Putamen (tissue), 1 donor: Measurements from ENCODE around the gene NDUFS6.
A peak's percentile ranks its signal among the peaks of the same experiment; 100 is the strongest.

ENCODE experiments used
- DNase-seq: peaks from one replicate; pipeline ENCODE4 v3.0.0-alpha.2; 2016; ENCODE audit warnings: low spot score

The NDUFS6 gene

GRCh38 chr5:1801222-1801966, at the start of gene NDUFS6:
Gene NDUFS6, plus strand, starts transcription at chr5:1801407. Its CDS starts 11 bp downstream, at chr5:1801418.
- DNase-seq, result peak; percentile 87

- no peak for DNase-seq
These were observed 49.1 kb upstream of the NDUFS6 start for GRCh38 chr5:1751864-1752822.

DNA sequence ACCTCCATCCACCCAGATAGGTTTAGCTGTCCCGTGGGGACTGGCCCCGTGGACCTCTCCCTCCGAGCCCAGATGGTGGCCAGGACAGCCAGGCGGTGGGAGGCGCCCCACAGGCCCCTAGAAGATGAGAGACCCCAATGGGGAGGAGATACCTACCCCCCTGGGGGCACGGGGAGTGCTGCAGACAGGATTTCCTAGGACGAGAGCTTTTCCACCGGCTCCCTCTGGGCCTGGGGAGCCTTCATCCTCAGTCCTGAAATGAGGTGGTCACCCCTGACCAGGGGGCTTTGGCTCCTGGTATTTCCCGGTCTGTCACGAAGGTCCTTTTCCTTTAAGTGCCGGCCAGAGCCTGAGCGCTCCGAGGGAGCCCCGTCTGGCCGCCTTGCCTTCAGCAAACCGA, 48.3 kb upstream of the NDUFS6 start:
- no peak for DNase-seq

- DNase-seq, result no peak
These were observed 47.7 kb upstream of the NDUFS6 start for GRCh38 chr5:1753490-1753889.

GRCh38 chr5:1754531-1755220, 46.5 kb upstream of the NDUFS6 start:
- DNase-seq, result no peak

DNA sequence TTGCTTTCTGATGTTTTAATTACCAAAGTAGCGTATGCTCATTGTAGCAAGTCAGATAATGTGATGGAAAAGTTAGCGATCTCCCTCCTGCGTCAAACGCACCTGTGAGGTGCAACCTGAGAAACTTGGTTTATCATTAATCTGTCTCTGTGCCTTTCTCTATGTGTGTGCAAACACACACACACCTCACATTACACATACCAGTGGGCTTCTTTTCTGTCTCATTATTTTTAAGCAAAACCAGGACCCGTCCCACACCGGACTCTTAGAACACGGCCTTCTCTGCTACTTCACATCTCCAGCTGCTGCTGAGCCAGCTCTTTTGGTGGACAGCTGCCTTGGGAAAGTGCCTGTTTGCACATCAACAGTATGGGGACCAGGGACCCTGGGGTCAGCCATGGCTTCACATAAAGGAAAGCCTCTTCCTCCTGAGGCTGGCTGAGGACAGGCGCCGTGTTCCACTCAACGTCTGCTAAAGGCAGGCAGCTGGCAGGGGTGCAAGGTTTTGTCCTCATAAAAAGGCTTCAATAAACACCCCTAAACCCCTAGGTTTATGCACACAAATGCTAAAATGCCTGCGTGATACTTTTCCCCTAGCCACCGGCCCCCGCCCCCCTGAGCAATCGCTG, 45.8 kb upstream of the NDUFS6 start:
- no peak for DNase-seq

GRCh38 chr5:1756481-1756880, 44.7 kb upstream of the NDUFS6 start:
- DNase-seq, result no peak

DNA sequence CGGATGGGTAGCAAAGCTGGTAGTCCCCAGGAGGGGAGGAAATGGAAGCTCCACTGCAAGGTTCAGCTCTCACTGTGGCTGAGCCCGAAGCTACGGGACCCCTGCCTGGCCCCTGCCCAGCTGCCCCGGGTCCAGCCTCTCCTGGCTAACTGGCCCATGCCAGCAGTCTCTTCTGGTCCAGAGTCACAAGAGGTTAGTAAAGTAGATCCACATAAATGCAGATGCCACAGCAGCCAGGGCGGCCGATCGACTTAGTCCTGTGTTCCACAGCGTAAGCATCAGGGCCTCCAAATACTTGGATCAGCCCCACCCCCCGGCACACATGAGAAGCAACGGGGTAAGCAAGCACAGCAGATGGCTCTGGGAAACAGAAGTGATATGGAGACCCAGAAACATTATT, 43.7 kb upstream of the NDUFS6 start:
- no peak for DNase-seq

DNA sequence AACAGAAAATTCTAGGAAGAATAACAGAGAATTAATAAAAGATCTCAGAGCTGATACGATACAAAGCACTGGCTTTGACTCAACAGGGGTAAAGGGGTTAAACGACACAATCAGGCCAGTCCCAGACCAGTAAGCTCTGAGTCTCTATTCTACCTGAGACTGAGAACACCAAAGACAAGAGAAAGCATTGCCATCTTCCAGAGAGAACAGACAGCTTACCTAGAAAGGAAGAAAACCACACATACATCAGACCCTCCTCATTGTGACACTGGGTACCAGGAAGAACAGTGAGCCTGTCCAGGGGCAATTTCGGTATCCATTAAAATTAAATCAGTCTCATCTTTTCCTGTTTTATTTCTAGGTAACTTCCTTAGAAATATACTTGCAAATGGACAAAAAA, 42.6 kb upstream of the NDUFS6 start:
- no peak for DNase-seq

DNA sequence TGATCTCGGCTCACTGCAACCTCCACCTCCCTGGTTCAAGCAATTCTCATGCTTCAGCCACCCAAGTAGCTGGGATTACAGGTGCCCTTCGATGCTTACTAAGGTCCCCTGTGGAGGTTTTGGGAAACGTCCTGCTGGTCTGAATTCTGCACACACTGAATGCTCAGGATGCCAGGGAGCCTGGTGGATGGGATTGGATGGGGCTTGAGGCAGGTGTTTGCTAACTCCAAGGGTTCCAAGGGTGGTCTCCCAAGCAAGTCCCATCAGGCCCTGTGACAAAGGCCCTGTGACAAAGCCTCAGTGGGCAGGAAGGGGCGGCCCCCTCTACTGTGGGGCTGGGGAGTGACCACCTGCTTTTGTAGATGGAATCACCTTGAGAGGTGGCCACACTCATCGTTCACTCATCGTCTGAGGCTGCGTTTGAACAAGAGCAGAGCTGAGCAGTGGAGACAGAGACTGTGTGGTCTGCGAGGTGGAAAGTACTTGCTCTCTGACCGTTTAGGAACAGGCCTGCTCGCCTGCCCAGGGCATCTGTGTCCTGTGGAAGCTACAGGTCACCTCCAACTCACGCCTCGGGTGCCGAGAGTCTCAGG, 41.7 kb upstream of the NDUFS6 start:
- no peak for DNase-seq

- no peak for DNase-seq
These were observed 41.0 kb upstream of the NDUFS6 start for GRCh38 chr5:1760231-1760630.

DNA sequence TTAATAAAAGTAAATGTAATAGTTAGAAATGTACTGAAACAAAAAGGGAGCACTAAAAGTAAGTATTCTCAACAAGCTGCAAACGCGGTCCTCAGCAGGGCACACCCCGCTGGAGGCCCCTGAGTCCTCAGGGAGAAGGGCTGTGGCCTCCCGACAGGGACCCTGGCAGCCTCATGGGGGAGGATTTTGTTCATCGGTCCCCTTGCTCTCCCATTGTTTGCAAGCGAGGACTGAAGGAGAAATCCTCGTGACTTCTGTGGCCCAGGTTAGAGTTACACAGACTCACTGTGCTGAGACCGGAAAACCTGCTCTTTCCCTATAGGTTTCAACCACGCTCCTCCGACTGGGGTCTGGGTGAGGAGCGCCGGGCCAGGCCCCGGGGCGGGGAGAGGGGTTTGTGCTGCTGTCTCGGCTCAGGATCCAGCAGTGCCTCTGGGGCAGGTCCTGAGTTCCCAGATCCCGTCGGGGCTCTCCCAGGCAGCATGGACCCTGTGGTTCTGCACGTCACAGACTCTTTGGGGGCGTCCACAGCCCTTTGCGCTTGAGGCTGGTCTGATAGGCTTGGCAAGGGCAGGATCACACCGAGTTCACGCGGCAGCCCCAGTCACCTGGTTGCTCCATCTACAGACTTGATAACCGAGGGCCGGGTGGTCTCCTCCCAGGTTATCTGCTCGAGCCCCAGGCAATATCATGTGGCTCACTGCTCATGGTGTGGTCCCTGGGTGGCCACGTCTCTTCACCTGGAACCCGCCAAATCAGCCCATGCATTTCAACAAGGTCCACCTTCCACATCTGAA, 40.4 kb upstream of the NDUFS6 start:
- no peak for DNase-seq

GRCh38 chr5:1761453-1761755, 39.8 kb upstream of the NDUFS6 start:
- DNase-seq, result no peak

DNA sequence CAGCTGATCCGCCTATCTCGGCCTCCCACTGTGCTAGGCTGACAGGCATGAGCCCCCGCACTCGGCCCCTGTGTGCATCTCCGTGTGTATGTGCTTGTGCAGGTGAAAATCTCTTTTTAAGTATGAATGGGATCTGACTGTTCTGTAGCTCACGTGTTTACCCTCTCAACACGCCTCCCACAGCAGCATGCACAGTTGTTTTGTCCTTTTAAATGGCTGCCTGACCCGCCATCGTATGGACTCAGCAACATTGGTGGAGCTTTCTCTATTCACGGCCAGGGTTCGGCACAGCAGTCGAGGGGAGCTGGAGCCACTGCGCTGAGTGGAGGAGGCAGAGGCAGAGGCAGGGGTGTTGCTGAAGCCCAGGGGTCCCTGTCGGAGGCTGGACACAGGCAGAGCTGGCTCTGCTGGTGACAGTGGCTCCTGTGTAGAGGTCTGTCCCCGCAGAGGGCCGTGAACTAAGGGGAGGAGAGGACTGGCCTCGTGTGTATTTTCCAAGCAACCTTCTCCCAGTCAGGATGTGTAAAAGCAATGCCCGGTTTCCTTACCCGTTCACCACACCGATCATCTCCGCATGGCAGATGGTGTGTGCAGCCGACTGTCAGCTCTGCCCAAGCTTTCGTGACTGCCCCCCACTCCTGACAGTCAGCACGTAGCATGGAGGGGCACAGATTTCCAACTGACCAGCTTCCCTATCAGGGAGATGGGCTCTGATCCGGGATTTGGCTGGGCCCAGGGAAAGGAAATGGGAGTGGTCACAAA, 38.9 kb upstream of the NDUFS6 start:
- no peak for DNase-seq

GRCh38 chr5:1762883-1763547, 38.2 kb upstream of the NDUFS6 start:
- no peak for DNase-seq

DNA sequence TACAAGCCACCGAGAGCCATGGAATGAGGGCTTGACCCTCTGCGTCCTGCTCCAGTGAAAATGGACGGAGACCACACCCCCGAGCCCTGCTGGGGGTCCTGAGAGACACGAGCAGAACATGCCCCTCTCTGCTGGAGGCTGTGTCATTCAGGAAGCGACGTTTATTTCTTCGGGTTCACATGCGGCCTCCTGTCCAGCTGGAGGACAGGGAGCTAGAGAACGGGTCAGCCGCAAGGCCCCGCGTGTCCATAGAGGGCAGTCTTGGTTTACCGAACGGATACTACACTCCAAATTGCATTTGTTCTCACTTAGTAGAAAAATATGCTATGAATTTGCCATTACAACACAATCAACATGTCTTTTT, 37.7 kb upstream of the NDUFS6 start:
- no peak for DNase-seq

DNA sequence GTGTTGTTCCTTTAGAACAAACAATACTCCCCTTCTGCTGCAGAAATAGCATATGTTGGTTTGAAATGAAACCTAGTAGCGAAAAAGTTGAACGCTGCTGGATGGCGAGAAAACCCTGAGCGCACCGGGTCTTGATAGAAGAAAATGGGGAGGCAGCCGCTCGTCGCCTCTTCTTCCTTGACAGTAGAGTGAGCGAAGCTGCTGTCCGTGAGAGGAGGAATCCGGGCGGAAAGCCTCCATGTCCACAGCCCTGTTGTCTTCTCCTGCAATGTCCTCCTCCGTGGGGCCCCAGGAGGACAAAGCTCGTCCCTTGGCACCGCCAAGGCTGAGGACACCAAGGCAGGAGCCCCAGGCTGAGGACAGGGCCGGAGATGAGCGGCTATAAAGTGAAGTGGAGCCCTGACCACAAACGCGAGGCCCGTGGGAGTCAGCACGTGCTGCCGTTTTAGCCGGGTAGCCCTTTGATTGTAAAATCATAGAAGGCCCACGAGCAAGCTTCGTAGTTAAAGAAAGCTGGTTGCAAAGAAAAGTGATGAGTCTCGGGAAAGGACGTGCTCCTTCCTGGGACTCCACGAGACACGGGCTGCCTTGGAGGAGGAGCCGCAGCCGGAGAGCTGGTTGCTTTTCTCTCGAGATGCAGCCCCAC, 37.1 kb upstream of the NDUFS6 start:
- DNase-seq, result no peak

- DNase-seq, result no peak
These were observed 36.6 kb upstream of the NDUFS6 start for GRCh38 chr5:1764606-1764960.

DNA sequence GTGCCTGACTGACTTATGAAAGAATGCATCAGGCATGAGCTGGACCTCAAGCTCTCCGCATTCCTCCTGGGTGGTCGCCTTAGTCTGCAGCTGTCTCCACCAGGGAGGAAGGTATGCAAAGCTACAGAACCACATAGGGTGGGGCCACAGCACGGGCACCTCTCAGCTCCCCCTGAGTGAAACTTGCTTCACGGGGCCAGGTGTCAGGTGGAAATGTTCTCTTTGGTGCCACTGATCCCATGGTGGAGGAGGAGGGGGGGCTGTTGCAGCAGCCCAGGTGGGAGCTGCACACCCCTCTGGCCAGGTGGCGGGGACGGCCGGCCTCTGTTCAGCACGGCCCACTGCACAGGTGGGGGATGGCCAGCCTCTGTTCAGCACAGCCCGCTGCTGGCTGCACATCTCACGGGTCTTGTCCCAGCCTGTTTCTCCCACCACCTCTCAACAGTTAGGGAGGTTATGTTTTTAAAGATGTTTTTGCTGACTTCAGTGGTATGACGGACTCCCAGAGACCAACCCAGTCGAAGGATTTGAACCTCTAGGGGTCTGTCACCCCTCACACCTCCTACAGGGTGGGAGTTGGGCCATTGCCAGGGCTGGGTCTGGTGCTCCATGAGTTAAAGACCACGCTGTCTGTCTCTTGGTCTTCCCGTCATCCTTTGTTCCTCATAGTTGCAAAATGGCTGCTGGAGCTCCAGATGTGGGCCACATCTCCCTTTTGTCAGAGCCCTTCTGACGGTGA, 35.9 kb upstream of the NDUFS6 start:
- no peak for DNase-seq
